GM10847 (cell line): ENCODE results near the gene VRK3.
"Not testable (repeated sequence)": the region's sequence is repeated elsewhere in the genome, so short reads cannot be mapped to it uniquely, and the experiment has no call there.

Experiments
- POLR2A ChIP-seq: IDR thresholded peaks from 2 replicates; pipeline ENCODE4 v1.6.1; 2011; ENCODE audit not compliant: insufficient read length; ENCODE audit errors: extremely low read depth

Gene VRK3

DNA sequence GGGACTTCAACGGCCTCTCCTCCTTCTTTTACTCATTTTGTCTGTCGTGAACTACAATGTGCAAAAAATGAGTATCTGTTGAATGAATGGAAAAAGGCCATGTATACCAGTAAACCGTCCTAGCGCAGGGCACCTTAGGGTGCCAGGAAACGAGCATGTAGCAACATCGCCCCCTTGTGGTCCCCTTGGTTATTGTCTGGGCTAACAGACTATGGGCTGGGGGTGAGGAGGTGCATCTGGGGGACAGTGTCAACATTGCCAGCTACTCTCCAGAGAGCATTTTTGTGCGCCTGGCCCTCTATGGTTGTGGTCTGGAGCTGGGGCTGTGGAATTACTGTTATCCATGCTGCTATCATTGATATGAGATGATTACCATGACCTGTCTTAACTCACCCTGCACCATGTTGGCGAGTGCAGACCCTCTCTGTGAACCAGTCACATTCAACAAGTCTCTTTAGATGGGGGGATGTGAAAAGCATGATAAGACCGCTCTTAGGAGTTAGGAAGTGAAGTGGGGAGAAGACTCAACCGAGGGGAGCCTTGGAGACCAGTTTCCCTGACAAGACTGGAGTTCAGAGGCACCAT is 41.4 kb downstream of the VRK3 start:
- TF ChIP-seq POLR2A, result no peak

DNA sequence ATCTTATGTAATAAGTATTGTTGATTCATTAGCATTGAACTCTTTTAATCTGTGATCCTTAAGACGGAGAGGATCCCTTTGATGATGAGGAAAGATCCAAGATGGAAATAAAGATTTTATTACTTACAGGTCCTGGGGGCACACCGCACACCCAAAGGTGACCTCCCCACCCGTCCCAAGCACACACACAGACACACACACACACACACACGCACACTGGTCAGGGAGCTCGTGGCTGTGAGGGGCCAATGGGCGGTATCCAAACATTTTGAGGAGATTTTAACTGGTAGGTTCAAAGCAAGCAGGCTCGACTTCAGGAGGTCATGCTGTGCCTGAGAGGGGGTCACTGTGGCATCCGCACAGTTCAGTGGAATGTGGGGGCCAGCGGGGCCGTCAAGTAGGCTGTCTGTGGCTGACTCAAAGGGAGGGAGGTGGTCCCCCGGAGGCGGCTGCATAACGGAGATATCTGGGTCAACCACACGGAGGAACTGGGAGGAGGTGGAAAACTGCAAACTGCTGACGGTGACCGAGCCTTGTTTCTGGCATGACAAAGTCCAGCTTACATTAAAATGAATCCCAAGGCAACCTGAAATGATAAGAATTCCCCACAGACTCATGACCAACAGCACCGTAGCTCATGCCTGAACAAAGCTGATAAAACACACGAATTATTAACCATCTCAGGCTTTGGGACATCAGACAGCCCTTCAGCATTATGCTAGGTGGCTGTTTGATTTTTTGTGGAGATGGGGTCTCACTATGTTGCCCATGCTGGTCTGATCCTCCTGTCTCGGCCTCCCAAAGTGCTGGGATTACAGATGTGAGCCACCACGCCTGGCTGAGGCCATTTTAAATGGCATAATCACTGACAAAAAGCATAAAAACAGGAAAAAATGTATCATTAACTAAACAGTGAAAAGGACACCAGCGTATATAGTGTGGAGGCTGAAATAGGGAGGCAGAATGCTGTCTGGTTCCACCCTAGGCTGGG is 43.3 kb downstream of the VRK3 start:
- TF ChIP-seq POLR2A, result no peak

DNA sequence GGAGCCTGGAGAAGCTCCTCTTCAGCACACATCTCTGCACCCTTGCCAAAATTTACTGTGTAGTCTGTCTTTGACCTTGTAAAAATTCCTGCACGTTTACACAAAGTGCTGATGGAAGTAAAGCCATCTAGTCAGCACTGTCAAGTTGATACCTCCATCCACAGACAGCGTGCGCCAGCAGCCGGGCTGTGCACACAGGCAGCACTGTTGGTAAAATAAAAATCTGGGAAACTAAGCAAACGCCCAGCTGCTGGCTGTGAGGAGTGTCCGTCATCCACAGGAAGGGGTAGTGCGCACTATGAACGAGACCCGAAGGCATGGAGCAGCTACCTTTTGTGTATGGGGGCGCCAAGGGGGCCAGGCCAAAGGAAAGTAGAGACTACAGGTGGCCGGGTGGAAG is 46.8 kb downstream of the VRK3 start:
- no peak for TF ChIP-seq POLR2A

DNA sequence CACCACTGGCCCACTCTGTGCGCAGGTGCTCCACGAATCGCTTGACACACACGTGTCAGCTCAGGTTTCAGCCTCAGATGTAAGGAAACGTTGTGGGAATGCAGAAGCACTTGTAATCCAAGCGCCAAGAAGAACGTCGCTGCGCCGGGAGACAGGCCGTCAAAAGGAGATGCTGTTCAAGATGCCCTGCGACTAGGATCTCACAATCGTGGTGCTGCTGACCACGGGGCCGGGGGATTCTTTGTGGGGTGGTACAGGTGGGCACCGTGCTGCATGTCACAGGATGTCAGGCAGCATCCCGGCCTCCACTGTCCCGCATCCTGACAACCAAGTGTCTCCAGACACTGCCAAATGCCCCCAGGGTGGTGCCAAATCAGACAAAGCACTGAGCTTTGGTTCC is 47.3 kb downstream of the VRK3 start:
- no peak for TF ChIP-seq POLR2A

DNA sequence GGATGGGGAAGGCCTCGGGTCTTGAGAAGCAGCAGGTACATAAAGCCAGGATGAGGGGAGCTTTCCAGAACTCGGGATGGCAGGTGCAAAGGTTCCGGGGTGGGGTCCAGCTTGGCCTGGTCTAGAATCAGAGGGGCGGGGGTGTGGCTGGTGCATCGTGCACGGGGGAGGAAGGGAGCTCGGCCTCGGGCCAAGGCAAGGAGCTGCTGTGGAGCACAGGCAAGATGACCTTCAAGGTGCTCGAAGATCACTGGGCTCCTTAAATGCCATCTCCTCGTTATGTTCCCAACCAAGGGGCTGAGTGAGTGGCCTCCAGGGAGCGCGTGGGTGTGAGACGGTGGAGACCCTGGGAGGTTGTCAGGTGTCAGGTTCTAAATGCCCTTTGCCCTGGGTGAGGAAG is 48.1 kb downstream of the VRK3 start:
- TF ChIP-seq POLR2A, result no peak

DNA sequence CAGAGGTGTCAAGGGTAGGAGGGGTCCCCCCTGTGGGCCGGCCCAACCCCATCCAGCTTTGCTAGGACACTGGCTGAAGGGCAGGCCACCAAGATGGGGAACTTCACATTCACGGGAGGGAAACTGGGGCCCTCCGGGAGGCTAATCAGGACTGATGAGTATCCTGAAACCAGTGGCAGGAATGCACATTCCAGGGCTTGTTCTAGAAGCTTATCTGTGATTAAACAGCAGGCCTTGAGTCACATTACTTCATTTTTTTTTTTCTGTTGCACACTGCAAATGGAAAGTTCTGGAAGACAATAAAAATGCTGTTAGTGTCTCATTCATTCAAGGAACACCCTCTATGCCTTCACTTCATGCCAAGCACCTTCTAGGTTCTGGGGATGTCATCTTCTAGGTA is 48.7 kb downstream of the VRK3 start:
- no peak for TF ChIP-seq POLR2A

DNA sequence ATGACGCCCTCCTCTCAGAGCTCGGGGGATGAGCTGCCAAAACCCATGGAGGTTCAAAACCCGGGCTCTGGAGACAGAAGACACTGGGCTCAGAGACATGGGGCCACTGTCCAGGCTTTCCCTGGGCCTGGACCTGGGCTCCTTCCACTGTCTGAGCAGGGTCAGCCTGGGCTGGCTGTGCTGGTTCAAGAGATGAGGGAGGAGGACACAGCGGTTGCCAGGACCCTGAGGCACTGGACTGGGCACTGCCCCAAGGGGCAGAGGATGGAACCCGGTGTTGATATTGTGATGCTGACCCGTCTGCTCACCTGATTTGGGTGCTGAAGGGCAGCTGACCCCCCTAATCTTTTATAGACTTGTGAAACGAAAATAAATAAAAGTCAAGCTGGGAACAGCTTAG is 50.1 kb downstream of the VRK3 start:
- TF ChIP-seq POLR2A, result no peak

DNA sequence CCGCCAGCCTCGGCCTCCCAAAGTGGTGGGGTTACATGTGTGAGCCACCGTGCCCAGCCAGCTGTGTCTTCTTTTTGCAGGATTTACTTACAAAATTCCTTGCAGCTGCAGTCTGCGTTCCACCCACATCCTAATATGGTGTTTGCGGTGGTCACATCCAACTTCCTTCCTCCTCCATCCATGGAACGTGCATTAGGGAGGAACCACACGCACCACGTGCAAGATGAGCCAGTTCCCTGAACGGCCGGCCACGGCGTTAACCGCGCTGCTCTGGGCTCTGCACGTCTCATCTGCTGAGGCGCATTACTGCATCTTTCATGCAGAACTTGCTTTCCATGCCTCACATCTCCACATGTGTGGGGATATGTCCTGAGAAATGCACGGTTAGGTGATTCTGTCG is 51.2 kb downstream of the VRK3 start:
- TF ChIP-seq POLR2A, result no peak

DNA sequence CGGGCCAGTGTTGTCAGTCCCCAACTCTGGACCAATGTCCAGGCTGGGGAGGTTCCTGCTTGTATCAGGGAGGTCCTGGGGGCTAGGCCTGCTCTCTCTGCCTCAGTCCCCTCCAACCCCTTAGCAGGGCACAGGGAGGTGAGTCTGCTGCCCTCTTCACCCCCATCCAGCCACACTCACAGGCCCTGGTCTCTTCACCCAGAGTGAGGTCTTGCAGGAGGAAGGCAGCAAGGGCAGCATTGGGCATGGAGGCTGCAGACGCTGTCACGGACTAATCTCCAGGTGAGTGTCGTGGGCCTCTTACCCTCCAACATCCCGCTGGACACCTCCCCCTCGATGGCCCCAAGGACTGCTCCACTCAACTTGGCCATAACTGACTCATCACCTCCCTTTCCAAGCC is 52.3 kb downstream of the VRK3 start:
- TF ChIP-seq POLR2A, result no peak

DNA sequence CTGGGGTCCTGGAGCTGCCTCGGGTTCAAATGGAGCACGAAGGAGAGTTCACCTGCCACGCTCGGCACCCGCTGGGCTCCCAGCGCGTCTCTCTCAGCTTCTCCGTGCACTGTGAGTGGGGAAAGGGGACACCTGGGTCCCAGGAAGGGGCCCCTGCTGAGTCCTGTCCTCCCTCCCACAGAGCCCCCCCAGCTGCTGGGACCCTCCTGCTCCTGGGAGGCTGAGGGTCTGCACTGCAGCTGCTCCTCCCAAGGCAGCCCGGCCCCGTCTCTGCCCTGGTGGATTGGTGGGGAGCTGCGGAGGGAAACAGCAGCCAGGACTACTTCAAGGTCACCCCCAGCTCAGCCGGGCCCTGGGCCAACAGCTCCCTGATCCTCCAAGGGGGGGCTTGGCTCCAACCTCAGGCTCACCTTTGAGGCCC is 53.2 kb downstream of the VRK3 start:
- TF ChIP-seq POLR2A, result no peak

DNA sequence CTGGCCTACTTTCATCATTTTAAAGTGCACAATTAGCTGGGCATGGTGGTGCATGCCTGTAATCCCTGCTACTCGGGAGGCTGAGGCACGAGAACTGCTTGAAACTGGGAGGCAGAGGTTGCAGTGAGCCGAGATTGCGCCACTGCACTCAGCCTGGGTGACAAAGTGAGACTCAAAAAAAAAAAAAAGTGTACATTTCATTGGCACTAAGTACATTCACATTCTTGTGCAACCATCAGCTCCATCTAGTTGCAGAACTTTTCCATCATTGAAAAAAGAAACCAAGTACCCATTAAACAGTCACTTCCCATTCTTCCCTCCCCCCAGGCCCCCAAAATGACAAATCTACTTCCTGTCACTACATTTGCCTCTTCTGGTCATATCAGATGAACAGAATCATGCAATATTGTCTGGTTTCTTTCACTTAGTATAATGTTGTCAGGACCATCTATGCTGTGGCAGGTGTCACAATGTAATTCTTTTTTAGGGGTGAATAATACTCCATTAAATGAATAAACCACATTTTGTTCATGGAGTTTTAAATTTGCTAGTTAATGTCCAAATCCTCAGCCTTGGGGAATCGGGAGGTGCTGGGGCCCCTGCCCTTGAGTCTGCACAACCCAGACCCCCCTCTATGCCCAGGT is 56.8 kb downstream of the VRK3 start:
- no peak for TF ChIP-seq POLR2A

DNA sequence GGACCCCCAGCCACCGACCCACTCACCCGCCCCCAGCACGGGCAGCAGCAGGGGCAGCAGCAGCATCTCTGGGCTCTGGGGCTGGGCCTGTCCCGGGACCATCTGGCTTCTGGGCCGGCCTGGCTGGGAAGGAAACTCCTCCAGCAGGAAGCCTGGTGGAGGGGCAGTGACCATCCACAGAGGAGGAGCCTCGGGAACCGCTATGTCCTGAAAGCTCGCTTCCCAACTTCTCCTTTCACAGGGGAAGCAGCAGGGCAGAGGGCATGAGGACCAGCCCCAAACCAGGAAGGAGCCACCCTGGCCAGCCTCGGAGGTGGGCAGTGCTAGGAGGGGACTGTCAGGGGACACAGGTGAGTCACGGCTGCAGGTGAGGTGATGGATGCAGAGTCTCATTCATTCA is 64.2 kb downstream of the VRK3 start, which contains the start of gene SIGLEC11:
Gene SIGLEC11, minus strand, starts transcription at position 193 of the 400 bp plus-strand sequence. Its CDS starts 91 bp downstream, at position 102.
- TF ChIP-seq POLR2A, result not testable (repeated sequence)

DNA sequence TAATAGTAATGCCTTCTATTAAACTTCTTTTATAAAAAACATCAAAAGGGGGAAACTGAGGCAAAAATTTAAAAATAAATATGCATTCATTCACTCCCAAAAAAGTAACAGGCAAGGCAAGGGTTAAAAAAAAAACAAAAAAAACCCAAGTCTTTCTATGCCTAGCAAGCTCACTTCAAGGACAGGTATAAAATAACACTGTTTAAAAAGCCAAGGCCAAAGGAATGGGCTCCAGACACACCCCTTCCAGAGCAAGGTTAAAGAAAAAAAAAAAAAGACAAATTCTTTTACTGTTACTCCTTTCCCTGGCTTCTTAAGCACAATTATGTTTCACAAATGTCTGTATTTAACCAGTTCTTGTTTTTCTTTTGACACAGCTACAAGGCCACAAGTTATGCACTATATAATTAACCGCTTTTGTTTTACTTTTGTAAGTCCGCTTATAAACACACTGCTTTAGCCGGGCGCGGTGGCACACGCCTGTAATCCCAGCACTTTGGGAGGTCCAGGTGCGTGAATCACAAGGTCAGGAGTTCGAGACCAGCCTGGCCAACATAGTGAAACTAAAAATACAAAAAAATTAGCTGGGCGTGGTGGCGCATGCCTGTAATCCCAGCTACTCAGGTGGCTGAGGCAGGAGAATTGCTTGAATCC is 67.8 kb downstream of the VRK3 start:
- TF ChIP-seq POLR2A, result no peak

DNA sequence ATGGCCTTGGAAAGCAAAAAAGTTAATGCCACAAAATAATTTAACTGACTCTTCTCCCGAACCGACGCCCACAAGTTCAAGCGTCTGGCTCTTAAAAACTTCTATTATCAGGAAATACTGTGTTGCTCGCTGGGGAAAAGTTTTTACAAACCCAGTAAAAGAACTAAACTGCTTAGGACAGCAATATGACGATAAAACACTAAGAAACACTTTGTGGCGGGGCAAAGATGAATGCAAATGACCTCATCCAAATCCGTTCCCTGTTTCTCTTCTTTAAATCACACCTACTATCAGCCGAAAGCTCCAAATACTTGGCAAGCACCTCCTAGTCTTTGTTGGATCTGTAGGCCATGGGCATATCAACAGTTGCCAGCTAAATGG is 69.1 kb downstream of the VRK3 start:
- no peak for TF ChIP-seq POLR2A

DNA sequence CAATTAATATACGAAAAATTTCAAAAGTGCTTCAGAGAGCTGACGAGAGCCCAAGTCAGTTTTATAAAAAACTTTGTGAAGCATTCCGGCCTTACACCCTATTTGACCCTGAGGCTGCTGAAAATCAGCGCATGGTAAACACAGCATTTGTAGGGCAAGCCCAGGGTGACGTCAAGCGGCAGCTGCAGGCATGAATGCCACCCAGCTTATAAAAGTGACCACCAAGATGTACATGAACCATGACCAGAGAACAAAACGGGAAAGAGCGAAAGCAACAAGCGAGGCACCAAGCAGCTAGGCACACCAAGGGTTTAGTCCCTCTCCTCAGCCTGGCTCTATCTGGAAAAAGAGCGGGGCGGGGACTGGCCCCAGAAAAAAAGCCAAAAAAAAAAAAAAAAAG is 70.2 kb downstream of the VRK3 start:
- TF ChIP-seq POLR2A, result no peak
